GM18520 (cell line): ENCODE results near the gene SUPV3L1.
A peak's percentile ranks its signal among the peaks of the same experiment; 100 is the strongest.

Experiments used
- ATAC-seq: cut with Tn5 transposase; IDR thresholded peaks from one replicate; pipeline ENCODE4 v1.9.1; 2021; ENCODE audit not compliant: unreplicated experiment

The SUPV3L1 gene

DNA sequence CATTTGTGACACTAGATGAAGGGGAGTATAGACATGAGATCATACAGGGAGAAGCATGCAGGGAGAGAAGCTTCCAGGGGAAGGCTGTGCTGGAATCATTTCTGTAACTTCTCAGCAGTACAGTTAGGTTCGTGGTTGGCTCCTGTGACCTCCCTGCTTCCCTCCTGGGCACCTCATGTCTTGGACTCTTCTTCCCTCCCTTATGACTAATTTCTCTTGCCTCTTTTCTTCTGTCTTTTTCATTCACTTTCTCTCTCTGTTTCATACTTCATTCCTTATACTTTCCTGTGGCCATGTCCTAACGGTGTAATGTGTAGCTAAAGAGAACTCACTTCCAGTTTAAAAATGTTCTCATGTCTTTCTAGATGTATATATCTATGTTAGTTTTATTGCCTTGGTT is 21.0 kb downstream of the SUPV3L1 start:
- no peak for ATAC-seq

DNA sequence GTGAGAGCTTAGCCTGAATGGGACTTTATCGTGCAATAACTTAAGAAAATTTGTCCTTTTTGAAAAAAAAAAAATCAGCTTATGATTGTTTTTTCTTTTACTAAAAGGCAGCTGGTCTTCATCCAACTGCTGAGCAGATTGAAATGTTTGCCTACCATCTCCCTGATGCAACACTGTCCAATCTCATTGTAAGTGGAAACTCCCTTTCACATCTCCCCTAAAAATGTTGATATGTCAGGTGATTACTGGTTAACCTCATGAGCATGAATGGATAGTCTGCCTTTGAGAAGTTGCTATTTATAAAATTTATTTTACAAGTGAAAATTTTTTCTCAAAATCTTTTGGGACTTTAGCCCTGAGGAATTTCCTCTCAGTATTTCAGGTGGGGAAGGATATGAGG is 22.3 kb downstream of the SUPV3L1 start:
- no peak for ATAC-seq

DNA sequence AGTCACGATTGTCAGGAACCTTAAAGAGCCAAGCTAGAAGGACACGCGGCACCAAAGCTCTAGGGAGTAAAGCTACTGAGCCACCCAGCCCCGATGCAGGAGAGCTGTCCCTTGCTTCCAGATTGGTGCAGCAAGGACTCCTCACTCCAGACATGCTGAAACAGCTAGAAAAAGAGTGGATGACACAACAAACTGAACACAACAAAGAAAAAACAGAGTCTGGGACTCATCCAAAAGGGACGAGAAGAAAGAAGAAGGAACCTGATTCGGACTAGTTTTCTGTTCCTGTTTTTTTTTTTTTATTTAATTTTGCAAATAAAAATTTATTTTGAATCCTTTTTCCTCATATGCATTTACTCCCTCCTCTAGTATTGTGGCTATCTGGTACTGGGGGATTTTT is 28.7 kb downstream of the SUPV3L1 start:
- no peak for ATAC-seq

DNA sequence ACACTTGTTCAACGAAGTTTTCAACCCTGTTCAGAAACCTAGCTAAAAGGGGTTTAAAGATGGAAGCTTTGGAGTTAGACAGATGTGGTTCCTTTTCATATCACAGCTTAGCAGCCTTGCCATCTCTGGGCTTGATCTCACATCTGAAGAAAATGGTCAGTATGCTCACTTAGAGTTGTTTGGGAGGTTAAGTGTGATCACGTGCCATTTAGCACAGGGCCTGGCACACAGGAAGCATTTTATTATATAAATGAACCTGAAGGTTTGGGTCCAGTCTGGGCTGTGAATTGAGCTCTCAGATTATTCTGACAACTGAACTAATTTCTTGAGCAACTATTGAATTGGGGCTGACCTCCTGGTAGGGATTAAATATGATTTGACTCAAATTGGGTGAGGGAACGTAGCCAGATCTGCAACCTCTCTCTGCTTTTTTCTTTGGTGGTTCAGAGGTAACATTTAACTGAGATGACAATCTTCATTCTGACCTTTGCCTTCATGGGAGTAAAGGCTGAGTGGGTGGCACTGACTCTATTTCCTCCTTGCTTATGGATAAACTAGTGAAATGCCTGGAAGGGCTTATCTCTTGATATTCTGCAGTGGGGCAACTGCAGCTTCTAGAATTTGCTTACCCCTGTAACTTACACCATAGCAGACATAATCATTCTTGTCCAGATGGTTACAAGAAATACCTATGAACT is 29.9 kb downstream of the SUPV3L1 start:
- ATAC-seq, result no peak

DNA sequence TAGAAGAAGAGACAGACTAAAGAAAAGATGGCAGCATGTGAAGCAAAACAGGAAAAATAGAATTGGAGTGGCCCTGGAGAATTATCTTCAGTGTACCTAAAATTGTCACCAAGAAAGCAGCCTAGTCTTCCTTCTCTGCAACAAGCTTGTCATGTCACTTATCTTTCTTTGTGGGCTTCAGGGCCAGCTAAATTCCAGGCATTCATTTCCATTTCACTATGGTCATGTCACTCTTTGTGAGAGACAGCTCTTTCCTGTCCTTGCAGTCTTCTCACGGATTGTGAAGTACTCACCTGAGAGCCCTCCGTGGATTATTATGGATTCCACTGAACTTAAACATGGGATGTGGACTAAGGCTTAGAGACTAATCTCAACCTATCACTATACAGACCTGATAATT is 31.1 kb downstream of the SUPV3L1 start:
- no peak for ATAC-seq

DNA sequence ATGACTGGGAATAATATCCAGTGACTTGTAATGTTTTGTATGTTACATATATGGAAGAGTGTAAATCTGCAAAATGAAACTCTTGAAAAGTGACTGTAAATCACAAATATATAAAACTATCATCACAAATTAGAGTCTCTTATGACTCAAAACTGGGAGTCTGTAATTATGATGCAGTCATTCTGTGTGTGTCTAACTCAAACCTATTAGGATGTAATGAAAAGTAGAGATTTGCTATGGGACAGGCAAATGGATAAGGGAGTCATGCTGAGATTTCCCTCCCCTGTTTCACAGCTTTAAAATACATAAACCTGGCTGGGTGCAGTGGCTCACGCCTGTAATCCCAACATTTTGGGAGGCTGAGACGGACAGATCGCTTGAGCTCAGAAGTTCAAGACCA is 31.5 kb downstream of the SUPV3L1 start:
- ATAC-seq, result no peak

DNA sequence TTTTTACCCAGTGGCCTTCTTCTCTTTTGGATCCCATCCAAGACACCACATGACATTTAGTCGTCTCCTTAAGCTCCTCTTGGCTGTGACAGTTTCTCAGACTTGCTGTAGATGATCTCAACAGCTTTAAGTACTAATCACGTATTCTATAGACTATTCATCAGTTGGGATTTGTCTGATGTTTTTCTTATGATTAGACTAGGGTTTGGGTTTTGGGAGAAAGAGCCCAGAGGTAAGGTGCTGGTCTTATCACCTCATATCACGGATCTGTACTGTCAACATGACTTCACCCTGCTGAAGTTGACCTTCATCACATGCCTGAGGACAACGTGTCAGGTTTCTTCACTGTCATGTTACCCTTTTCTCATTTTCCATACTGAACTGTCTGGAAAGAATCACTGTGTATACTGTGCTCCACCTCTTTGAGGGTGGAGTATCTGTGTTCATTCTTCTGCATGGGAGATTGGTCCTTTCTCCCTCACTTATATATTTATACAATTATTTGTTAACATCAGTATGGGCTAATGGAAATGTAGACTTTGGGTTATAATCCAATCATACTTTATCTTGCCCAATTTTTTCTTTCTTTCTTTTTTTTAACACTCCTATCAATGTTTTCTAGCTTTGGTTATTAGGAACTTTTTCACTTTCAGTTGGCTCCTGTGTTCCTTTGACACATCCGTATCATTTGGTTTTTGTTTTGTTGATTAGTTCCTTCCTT is 33.7 kb downstream of the SUPV3L1 start:
- no peak for ATAC-seq

DNA sequence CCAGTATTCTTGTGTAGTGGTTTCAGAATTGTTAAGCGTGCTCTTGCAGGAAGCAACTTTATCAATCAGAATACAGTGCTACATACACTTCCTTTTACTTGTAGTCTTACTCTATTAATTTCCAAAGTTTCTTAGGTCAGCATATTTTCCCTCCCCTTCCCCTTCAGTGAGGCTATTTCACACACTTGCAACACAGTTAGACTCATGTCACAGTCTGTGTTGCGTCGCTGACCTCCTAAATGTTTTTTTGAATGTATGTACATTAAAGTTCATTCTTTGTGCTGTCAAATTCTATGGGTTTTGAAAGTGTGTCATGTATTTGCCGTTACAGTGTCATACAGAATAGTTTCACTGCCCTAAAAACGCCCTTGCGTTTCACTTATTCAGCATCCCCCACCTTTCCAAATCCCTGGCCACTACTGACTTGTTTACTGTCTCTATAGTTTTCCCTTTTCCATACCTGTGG is 34.7 kb downstream of the SUPV3L1 start:
- no peak for ATAC-seq

DNA sequence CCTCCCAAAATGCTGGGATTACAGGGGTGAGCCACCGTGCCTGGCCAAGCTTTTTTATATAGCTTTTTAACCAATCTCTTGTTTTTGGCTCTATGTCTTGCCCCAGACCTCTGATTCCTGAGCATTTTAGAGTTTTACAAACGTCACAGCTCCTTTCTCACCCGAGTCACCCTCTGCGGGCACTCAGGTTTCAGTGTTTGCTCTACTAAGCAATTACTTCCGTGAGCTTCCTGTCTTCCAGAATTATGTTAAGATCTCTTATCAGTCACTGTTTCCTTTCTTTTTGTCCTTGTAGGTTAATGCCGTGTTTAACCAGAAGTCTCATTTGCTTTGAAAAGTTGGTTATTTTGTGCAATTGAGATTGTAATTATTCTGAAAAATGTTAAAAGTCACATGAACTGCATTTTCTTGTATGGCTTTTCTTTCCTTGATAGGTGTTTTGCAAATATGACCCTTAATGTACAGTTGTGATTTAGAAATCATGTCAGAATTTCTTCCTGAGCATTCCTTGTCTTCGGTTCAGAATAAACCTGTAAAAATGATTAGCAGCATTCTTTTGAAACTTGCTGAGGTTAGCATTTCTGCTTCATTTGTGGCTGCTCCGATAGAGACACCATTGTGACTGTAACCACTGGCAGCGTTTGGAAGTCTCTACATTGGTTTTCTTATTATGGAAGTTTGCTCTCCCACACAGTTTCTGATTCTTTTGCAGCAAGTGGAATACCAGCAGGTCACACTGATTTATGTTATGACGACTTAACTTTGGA is 35.6 kb downstream of the SUPV3L1 start:
- no peak for ATAC-seq

DNA sequence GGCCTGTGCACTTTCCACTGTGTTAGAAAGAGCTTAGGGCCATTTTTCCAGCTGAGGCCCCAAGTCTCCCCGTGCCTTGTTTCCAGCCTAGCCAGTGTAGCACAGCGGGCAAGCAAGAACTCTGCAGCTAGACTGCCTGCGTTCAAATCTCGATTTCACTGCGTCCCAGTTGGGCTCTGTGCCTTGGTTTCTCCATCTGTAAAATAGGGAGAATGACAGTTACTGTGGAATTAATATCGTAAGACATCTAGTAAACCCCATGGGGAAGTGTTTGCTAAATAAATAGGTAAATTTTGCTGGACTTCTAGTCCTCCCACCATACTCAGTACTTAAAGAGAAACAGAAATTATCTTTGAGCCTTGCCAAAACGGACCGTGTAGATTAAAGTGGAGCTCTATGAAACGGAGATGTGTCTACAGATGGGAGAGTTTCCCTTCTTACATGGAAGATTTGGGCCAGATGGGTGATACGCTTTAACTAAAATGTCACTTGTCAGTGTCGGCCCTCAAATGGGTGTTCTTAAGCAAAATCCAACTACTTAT is 36.6 kb downstream of the SUPV3L1 start:
- ATAC-seq, result no peak

DNA sequence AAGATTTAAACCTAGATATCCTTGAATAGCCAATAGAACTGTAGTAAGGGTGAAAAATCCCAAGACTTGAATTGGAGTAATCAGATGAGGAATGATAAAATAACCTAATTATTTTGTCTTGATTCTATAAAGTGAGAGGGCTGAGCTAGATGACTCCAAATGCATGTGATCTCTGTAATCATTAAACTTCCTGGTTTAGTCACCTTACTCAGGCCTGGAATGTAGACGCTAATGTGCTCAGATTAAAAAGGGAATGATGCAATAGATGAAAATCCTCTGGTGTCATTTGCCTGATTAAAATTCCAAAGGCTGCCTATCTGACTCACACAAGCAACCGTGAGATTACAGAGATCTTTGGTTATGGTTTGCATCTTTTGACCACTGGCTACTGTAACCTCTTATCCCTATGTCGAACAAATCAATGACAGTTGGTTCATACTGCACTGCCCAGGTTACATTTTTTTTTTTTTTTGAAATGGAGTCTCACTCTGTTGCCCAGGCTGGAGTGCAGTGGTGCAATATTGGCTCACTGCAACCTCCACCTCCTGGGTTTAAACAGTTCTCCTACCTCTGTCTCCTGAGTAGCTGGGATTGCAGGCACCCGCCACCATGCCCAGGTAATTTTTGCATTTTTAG is 37.2 kb downstream of the SUPV3L1 start:
- ATAC-seq, result no peak

DNA sequence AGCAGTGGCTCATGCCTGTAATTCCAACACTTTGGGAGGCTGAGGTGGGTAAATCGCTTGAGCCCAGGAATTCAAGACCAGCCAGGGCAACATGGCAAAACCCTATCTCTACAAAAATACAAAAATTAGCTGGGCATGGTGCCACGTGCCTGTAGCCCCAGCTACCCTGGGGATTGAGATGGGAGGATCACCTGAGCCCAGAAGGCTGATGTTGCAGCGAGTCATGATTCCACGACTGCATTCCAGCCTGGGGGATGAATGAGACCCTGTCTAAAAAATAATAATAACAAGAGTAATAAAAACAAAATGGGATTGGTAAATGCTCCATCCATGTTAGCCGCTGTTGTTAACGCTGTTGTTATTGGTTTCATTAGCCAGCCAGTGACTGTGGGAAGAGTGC is 38.8 kb downstream of the SUPV3L1 start:
- no peak for ATAC-seq

DNA sequence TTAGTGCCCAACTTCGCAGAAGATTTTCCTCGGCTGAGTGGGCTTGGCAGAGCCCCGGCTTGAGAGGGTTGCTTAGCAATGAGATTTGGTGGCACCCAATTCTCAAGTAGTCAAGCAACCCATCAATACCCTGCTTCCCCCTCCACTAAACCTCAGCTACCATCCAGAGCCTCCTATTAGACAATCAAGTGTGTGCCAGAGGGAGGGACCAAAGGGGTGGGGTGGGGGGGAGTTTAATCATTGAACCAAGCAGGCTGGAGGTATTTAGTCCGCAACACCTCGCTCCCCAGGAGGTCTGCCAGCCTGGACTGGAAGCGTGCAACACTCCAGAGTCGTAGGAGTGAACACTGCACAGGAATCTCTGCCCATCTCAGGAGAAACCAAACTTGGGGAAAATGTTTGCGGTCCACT is 40.0 kb downstream of the SUPV3L1 start, which contains the start of gene HKDC1:
HKDC1 (plus strand) TSS at position 292 of the 411 bp plus-strand sequence; CDS start at position 396, 104 bp downstream.
- no peak for ATAC-seq

DNA sequence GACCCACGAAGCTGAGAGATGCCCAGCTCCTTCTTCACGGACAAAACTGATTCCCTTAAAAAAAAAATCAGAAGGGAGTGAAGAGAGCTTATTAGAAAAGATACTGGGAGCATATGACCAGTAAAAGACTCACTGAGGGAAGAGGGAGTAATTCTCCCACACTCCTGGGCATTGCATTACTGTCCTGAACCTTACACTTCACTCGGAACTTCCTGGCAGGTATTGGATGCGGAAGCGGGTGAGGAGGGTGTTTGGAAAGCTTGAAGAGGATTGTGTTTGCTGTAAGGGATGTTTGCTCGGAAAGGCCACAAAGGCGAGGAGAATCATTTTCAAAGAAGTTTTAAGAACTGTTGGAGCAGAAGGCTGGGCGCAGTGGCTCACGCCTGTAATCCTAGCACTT is 40.5 kb downstream of the SUPV3L1 start:
- ATAC-seq, result no peak

DNA sequence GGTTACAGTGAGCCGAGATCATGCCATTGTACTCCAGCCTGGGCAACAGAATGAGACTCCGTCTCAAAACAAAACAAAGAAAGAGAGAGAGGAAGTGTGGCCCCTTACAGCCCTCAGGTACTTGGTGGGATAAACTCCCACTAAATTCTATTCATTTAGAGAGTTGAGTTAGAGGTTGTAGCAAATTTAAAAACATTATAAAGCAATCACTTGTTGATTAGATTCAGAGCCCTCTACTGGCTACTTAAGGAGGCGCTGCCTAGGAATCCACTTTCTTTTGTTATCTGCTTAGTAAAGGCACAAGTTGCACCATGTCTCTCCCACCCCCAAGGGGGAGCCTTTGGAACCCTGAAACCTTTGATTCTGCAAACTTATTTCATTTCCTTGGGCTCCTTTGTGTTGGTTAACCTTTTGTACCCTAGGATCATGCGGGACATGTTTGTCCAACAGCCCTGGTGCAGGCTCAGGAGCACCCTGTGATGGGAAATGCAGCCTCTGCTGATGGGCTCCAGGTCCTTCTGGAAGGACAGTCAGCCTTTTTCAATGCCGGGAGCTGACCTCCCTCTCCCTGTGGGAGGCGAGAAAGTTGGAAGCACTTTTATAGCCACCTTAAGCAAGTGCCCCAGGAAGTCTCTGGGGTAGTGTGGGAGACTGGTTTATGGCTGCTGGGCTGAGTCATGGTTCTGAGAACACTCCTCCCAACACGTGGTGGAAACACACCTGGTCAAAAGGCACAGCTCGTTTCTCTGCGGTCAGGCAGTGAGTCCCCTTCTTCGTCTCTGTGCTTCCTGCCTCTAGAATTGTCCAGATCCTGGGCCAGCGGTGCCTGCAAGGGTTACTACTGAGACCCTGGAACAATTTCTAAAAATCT is 42.4 kb downstream of the SUPV3L1 start:
- peak; percentile 94 for ATAC-seq

DNA sequence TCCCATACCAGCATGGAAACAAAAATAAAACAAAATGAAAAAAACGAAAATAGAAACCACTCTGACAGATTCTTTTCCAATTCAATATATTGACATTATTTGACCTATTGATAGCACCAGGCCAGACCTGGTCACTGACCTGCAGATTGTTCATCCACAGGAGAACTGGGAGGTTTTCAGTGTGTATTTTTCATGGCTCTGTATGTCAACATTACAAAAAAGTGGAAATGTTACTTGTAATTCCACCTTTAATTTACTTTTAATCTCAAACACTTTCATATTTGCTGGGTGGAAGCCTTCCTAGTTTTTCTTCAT is 43.0 kb downstream of the SUPV3L1 start:
- ATAC-seq, result no peak

DNA sequence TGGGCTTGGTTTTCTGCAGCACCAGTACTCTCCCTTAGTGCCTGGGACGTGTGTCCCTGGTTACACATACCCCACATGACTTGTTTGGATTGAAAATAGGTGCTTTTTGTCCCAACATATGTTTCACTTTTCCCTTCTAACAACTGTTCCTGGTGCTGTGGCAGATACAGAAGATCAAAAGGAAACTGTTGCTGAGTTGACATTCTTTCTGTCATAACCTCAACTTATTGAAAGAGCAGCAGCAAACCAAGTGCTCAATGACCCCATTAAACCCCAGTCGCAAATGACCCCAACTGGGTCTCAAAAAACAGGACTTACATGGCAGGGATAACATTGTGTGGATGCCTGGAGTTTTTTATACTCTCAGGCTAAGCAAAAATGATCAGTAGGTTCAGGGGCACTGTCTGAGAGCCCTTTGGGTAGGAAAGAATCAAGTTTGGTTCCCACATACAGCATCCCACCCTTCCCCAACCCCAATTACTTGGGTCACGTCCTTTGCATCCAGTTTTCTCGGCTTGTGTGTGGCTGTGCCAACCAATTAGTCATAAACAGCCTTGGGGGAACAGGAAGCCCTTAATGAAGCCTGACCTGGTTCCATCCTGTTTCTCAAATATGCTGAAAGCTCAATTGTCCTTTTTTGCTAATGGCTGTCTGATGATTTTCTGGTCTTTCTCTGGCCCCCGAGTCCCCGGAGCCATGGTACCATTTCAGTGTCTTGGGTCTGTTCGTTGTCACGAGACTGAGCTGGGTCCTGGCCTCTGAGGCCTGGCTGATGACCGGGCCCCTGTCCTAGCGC is 45.0 kb downstream of the SUPV3L1 start:
- no peak for ATAC-seq

DNA sequence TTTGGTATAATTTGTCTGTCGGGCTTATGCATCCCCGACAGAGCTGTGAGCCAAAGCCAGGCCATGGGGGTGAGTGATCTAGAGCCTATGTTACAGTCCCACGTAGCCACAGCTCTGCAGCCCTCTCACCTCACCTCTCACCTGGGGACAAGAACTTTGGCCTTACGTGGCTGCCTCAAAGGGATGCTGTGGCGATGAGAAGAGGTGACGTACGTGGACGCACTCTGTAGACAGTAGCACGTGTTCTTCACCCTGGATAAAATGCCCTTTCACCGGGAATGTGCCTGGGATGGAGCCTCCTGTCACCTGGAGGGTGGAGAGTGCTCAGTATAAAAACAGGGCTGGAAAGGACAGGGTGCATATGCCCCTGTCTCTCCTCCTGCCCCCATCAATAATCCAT is 45.6 kb downstream of the SUPV3L1 start:
- ATAC-seq, result no peak

DNA sequence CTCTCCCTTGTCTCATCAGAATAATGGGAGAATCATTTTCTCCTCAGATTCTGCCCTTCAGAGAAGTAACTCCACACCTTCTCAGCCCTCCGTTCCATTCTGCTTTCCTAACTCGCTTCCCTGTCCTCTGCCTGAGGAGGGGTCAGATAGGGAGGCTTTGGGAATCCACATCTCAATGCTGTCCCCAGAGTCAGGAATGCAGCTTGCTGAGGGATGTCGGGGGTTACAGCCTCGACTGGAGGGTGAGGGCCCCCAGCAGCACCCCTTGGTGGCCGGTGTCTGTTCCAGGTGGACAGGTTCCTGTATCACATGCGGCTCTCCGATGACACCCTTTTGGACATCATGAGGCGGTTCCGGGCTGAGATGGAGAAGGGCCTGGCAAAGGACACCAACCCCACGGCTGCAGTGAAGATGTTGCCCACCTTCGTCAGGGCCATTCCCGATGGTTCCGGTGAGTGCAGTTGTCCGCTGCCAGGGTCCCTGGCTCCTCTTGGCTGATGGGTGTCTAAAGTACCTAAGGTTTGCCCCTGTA is 47.0 kb downstream of the SUPV3L1 start:
- no peak for ATAC-seq
